ENCODE results near the gene PTPRD. TPM values are rescaled to one million over a fixed set of nuclear protein-coding genes. Genes with fewer than 3 reads are reported as not detected.

Gene PTPRD
- total RNA-seq, 1 experiment from 2014 or later = 32.5 TPM

GRCh38 chr9:8622222-8622802 lies 1990.5 kb downstream of the PTPRD start:
- Histone ChIP-seq H3K23me2 (ENCODE audit: insufficient read length, low read depth, low read length, poor library complexity, severe bottlenecking) (no peaks in the 10 kb centered on the region), H3K4me1 (ENCODE audit: insufficient read depth, low read length) (no peaks in the 10 kb centered on the region; the same call in 1 of the 2 replicates), H3K79me2 (ENCODE audit: insufficient read depth, low read length) (no peaks in the 10 kb centered on the region), H4K8ac (replicated peaks; ENCODE audit: insufficient read length, low read depth, low read length) (no peak overlapping the region), H3K27me3 (ENCODE audit: insufficient read depth, low read length) (no peaks in the 10 kb centered on the region), H3K4ac (ENCODE audit: low read depth, low read length) (no peak overlapping the region), H3K4me2 (ENCODE audit: insufficient read depth, insufficient read length, low read length) (no peak overlapping the region), H3K9ac (ENCODE audit: extremely low read depth, insufficient read length, low read length) (no peak overlapping the region), H2BK120ac (ENCODE audit: low read depth, low read length, poor library complexity, severe bottlenecking) (no peak overlapping the region), H2AFZ (ENCODE audit: low read length) (no peak overlapping the region), H3K18ac (ENCODE audit: insufficient read length, low read depth, low read length) (no peak overlapping the region), H3K9me3 (ENCODE audit: control insufficient read depth, low read depth, low read length) (no peaks in the 10 kb centered on the region), H2BK12ac (ENCODE audit: insufficient read length, low read depth, low read length) (no peak overlapping the region), H2BK15ac (ENCODE audit: low read depth, low read length) (no peak overlapping the region), H3K14ac (ENCODE audit: insufficient read depth, low read length) (no peak overlapping the region), H3K56ac (ENCODE audit: insufficient read length, low read depth, low read length) (no peak overlapping the region), H4K20me1 (ENCODE audit: control insufficient read depth, insufficient read depth, insufficient read length) (no peaks in the 10 kb centered on the region), H2AK5ac (ENCODE audit: insufficient read length, low read length) (no peak overlapping the region), H4K91ac (ENCODE audit: insufficient read length, low read depth, low read length) (no peak overlapping the region), H2BK5ac (ENCODE audit: insufficient read length, low read length) (no peak overlapping the region), H3K79me1 (ENCODE audit: insufficient read depth, low read depth, low read length, poor library complexity, severe bottlenecking) (no peaks in the 10 kb centered on the region), H3T11ph (ENCODE audit: low read length) (no peak overlapping the region), H2BK20ac (ENCODE audit: low read depth, low read length, poor library complexity, severe bottlenecking) (no peak overlapping the region), H3K23ac (ENCODE audit: insufficient read length, low read depth, low read length) (no peak overlapping the region), H3K27ac (ENCODE audit: insufficient read length, low read depth, low read length) (no peak overlapping the region), H4K5ac (ENCODE audit: insufficient read length, low read depth, low read length) (no peak overlapping the region)
- WGBS (ENCODE audit: extremely low coverage, insufficient read length, low lambda C conversion rate) = no CpG with 5 or more reads among the region's 3 CpGs
- no peak for TF ChIP-seq CTCF (conservative IDR thresholded peaks at IDR 0.05)
- Mint-ChIP-seq H3K9me3 (no peaks in the 10 kb centered on the region; a peak in 1 of 5 replicates), H3K4me1 (peaks cover 10 to 24% of the 10 kb centered on the region in 2 experiments), H3K27me3 (ENCODE audit: low read depth) (no peaks in the 10 kb centered on the region), H3K4me3 (no peak overlapping the region), H3K27ac (no peak overlapping the region), H3K36me3 (ENCODE audit: insufficient read depth in 1 of 3, low read depth in 3 of 3) (no peaks in the 10 kb centered on the region)
- DNase-seq = no peak

Data from H9 (cell line).